ENCODE data around the gene FAM107B.

FAM107B gene

DNA sequence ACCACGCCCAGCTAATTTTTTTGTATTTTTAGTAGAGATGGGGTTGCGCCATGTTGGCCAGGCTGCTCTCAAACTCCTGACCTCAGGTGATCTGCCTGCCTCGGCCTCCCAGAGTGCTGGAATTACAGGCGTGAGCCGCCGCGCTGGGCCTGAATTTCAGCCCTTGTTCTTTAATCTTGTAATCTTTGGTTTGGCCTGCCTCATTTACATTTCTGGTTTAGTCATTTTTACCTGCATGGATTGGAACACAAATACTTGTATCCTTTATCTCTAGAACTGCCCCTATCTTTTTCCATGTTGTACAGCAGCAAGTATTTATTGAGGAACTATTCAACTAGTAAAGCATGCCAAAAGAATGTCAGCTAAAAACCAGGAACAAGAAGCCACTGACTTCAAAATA, 248.4 kb downstream of the FAM107B start:
- DNase-seq, result no peak

DNA sequence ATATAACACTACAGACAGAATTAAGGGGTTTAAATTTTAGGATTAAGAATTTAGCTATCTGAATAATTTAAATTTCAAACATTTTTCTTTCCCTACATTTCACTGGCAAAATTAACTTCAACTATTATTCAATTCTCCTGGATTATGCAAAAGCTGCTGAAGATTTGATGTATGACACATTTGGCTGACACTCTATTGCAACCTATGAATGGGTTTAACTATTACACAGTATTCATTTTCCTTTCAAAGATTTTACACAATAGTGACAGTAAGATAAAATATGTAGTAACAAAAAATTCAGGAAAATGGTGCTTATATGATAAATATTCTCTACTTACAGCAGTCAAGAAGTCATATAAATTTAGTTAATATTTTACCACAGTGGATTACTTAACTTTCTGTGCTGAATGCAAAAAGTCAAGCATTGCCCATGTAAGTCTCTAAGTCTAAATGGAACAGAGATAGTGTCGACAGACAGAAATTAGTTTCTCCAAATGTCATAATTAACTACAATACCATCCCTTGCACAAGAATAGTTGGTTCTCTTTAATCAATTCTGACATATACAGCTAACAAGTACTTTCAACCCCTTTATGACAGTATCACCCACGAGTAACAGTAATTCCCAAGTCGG, 249.9 kb downstream of the FAM107B start:
- DNase-seq, result no peak

DNA sequence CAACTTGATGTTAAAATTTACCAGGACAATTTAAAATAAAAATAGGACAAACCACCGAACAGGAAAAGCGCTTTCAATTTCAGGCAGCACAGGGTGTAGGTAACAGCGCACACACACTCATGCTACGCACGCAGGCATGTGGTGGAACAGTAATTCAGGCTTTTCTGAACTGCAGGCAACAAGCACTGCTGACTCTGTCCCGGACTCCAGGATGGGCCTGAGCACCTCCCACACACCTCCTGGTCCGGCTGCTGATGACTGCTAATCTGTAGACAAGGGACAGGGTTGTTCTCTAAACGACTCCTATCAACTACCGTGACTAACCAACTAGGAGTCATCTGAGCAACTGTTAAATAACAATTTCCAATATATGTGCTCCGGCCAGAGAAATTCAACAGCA, 251.4 kb downstream of the FAM107B start:
- DNase-seq, result no peak

DNA sequence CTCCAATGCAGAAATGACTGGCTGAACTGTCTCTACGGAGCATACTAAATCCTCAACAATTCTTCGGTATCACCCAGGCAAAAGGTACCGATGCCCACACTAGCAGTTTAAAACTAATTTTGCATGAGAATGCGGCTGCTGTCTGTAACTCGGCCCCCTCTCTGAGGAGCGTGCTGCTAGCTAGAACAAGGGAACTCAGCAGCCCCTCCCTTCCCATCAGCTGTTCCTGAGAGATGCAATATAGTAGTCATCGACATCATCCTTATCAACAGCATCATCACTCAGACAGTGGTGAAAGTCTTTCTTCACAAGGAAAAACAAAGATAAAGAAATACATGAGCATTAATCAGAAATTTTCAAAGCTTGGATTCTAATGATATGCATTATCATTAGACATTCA, 254.9 kb downstream of the FAM107B start:
- DNase-seq, result no peak

DNA sequence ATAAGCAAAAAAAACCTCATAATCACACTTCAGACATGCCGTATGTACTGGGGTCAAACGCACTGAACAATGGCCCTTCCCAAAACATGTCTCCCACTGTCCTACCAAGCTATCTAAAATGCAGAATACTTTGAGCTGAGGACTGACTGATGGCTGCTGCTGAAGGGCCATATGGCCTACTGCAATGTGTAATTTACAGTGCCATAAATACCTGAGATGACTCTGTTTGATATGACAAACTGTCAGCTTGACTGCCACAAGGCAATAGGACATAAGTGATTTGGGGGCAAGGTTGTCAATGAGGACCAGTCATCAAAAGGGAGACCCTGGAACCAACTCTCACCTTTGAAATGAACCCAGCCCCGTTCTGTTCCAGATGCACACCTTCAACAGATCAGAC, 256.5 kb downstream of the FAM107B start:
- no peak for DNase-seq

DNA sequence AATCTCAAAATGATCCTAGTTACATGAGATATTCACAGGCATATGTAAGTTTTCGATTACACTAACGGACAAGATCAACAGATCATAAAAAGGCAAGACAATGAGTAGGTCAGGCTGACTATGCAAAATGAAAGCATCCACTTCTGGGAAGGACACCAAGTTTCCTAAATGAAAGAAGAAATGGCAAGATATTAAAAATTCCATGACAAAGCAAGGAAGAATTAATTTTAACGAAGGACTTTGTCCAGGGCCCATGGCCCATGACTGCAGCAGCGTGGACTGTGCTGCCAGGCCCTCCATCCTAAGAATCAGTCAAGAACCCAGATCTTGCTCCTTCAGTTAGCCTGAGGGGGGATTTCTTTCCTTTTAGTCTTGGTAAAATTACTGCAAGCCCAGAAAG, 261.6 kb downstream of the FAM107B start:
- no peak for DNase-seq

DNA sequence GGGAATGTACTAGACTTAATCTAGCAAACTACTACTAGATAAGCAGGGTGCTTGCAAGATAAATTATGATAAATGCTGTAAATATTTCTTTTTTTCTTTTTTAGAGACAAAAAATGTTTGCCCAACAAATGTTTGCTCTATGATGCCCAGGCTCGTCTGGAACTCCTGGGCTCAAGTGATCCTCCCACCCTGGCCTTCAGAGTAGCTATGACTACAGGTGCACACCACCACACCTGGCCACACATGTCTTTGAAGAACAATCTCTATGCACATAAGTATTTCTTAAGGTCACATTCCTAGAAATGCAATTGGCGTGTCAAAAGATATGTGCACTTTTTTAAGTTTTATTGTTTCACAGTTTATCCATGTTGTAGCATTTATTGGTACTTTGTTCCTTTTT, 264.4 kb downstream of the FAM107B start:
- no peak for DNase-seq

DNA sequence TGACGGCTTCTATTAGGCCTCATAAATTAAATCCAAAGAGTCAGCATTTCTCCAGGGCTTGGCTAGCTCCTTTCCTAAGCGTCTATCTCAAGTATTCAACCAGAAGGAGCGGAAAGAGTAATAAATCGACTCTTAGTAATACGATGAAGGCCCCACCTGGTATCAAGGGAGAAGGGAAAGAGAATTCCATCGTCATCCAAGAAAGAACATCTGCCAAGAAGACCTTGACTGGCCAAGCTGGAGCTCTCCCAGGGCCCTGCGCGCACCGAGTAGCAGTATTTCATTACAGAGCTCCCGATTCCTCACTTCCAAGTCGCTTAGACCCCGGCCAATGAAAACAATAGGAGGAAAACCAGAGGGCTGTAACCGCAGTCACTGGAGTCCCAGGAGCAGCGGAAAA, 266.0 kb downstream of the FAM107B start:
- DNase-seq, result no peak

DNA sequence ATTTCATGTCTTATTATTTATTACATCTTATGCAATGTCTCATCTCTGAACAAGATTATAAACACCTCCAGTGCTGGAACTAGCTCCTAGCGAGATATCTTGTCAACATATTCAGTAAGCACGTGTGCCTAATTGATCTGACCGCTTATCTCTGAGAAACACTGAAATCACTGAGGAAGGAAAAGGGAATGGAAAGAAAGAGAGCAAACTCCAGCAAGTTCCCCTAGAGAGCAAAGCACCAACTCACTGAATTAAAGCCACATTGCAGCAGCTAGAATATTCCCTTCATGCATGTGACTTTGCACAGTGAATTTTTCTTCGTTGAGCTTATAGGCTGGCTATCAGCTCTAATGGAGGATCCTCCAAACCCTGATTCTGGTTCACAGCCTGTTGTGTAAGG, 266.9 kb downstream of the FAM107B start:
- DNase-seq, result no peak

- DNase-seq, result no peak
Observed at GRCh38 chr10:14507176-14507575, 267.5 kb downstream of the FAM107B start.

GRCh38 chr10:14502431-14502830, 272.3 kb downstream of the FAM107B start:
- DNase-seq, result no peak

- DNase-seq, result no peak
Observed at GRCh38 chr10:14500172-14500765, 274.4 kb downstream of the FAM107B start.

DNA sequence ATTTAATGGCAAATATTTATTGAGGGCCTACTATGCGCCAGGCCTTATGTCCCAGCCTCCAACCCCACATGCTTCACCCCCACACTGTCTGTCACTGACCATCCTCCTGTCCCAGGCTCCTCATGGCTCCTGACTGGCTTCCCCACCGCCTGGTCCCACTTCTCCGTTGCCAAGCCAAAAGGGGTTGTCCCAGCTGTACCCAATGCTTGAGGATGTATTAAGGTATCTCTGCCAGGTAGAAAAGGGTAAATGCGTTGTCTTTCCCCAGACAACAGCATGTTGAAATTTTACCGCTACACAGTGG, 275.1 kb downstream of the FAM107B start:
- DNase-seq, result no peak

DNA sequence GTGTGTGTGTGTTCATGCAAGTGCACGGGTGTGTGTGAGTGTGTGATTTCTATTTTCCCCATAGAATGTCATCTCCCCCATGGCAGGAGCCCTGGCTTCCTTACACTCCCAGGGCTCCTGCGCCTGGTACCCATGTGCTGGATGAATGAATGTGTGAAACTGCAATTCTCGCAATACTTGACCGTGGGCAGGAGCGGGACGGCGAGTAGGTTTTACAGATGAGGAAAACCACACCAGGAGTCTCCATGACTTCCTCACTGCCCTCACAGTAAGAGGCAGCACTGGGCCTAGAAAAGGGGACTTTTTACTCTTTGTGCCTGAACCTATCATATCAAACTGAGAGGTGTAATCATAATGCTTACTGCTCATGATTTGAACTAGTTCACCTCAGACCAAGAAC, 276.4 kb downstream of the FAM107B start:
- no peak for DNase-seq

DNA sequence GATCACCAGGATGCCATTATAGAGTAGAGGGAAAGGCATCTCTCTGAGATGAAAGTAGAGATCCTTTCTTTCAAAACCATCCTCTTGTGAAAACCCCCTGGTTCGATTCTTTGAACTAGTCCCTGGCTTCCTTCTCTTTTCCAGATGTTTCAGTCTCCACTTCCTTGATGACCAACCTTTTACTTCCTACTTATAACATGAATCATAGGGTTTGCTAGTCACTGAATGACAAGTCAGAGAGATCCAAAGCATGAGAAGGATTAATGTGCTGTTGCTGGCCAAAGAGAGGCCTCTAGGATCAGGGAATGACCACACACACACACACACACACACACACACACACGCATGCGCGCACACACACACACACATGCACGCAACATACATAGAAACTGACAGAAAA, 282.9 kb downstream of the FAM107B start:
- no peak for DNase-seq

DNA sequence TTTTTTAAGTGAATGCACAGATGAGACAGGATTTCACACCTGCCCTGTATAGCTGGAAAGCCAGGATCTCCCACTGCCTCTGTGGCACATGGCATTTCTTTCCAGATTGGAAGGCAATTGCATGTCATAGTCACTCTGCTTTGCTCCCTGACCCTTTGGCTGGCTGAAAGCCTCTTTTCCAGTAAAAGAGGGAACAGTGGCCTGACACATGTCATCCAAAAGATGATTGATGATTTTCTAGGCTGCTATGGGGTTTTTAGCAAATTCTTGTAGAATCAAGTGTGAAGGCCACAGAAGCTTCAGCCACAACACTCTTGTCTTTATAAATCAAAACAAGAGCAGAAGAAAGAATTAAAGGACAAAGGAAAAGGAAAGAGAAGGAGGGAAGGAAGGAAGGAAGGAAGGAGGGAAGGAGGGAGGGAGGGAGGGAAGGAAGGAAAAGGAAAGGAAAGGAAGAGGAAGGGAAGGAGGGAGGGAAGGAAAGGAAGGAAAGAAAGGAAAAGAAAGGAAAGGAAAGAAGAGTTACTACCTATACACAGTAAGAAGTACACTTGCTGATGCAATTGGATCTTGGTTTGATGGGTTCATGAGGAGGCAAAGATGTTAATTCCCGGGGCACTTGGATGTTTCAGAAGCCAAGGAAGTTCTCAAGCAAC, 285.0 kb downstream of the FAM107B start:
- DNase-seq, result no peak

- DNase-seq, result no peak
Observed at GRCh38 chr10:14487488-14487883, 287.2 kb downstream of the FAM107B start.

DNA sequence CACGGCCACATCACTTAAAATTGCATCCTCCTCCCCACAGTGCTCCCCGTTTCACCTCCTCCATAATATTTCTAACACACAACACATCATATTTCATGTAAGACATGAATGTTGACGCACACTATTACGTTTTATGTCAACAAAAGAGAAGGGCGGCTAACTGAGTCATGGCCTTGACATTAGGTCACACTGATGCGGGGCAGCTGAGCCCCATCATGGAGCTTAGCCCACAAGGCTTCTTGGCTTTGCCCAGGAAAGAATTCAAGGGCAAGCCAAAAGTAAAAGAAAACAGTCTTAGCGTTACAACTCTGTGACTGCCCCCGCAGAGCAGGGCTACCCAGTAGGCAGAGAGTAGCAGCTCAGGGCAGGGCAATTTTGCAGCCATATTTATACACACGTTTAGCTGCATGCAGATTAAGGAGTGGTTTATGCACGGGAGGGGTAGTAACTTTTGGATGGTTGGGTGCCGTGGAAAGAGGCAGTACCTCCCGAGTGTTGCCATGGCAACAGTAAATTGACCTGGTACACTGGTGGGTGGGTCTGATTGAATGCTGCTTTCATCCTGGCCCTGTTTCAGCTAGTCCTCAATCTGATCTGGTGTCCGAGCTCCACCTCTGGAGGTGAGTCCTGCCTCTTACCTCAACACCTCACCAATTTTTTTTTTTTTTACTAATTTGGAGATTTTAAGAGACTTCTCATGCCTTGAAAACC, 287.8 kb downstream of the FAM107B start:
- no peak for DNase-seq

GRCh38 chr10:14485986-14486385, 288.7 kb downstream of the FAM107B start:
- no peak for DNase-seq

DNA sequence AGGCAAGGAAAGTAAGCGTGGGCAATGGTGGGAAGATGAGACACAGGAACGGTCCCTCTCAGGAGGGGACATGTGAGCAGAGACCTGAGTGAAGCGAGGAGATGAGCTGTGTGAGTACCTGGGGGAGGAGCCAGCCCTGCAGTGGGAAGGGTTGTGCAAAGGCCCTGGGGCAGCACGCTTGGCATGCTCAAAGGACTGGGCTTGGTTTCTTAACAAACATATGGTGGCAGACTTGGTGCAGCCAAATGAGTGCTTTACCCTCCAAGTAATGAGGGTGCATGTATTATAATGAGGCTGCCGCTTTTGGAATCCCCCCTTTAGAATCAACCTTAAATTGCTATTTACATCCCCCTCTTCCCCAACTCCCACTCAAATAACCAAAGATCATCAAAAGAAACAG, 291.3 kb downstream of the FAM107B start:
- no peak for DNase-seq

DNA sequence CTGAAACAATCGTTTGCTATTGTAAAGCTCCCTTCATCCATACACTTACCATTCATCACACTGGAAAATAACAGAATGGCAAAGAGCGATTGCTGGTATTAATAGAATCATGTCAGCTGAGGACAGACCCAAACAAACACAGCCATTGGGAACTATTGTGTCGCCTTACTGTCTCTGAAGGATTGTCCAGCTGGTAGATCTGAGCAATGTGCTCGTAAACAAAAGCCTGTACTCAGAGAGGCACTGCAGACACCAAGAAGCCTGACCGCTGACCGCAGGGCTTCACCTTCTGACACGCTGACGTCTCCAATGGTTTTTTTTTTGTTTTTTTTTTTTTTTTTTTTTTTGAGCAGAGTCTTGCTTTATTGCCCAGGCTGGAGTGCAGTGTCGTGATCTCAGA, 292.9 kb downstream of the FAM107B start:
- DNase-seq, result no peak

GRCh38 chr10:14481014-14481413, 293.7 kb downstream of the FAM107B start:
- DNase-seq, result no peak

GRCh38 chr10:14478604-14479003, 296.1 kb downstream of the FAM107B start:
- DNase-seq, result no peak

DNA sequence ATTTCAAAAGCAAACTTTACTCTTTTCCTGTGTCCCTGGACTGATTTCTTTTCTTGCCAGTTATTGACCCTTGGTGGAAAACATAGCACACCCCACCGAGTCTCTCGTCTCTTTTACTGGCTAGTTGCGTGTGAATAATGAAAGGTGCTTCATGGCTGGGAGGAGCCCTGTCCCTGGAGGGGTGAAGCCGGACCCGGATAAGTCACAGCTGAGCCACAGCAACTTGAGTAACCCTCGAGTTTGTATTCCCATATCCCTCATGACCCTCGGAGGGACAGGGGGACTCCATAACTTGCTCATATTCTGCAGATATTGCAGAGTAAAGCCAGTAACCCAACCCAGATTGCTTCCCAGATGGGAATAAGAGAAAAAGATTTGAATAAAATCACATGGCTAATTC, 296.5 kb downstream of the FAM107B start:
- DNase-seq, result no peak

DNA sequence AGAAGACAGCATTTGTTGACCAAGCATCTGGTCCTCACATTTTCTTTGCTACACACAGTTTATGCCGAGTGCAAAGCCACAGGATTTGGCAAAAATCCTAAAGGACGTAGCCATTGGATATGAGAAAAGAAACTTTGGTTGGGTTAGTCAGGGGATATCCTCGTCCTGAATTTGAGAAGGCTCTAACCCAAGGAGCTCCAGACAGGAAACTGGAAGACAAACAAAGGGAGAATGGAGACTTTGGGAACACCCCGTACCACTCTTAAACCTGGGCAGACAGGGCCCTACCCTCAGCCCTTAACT, 297.3 kb downstream of the FAM107B start:
- no peak for DNase-seq
